Adipocyte (in vitro differentiated cells): Measurements from ENCODE around the gene TEX261.

Experiments
- DNase-seq: peaks from one replicate; pipeline ENCODE4 v3.0.0-alpha.2; 2015; ENCODE audit warnings: low read depth
- H3K27me3 ChIP-seq: replicated peaks from 2 replicates; pipeline ENCODE4 v1.7.0; 2013; ENCODE audit warnings: mild to moderate bottlenecking, low read length, moderate library complexity; ENCODE audit not compliant: control insufficient read depth, insufficient read depth
- H3K36me3 ChIP-seq: 2 replicates; pipeline ENCODE4 v1.7.0; 2013; ENCODE audit warnings: low read length, mild to moderate bottlenecking, moderate library complexity; ENCODE audit not compliant: control insufficient read depth, insufficient read depth, severe bottlenecking
- H3K4me1 ChIP-seq: 2 replicates; pipeline ENCODE4 v1.7.0; 2013; ENCODE audit warnings: mild to moderate bottlenecking, low read length, moderate library complexity; ENCODE audit not compliant: control insufficient read depth, insufficient read depth
- H3K4me3 ChIP-seq: 2 replicates; pipeline ENCODE4 v1.7.0; 2013; ENCODE audit warnings: mild to moderate bottlenecking, low read length, moderate library complexity
- H3K9ac ChIP-seq: 2 replicates; pipeline ENCODE4 v1.7.0; 2013; ENCODE audit warnings: mild to moderate bottlenecking, low read length, moderate library complexity
- H3K9me3 ChIP-seq: 2 replicates; pipeline ENCODE4 v1.7.0; 2013; ENCODE audit warnings: mild to moderate bottlenecking, low read length, moderate library complexity; ENCODE audit not compliant: control insufficient read depth

Gene TEX261

DNA sequence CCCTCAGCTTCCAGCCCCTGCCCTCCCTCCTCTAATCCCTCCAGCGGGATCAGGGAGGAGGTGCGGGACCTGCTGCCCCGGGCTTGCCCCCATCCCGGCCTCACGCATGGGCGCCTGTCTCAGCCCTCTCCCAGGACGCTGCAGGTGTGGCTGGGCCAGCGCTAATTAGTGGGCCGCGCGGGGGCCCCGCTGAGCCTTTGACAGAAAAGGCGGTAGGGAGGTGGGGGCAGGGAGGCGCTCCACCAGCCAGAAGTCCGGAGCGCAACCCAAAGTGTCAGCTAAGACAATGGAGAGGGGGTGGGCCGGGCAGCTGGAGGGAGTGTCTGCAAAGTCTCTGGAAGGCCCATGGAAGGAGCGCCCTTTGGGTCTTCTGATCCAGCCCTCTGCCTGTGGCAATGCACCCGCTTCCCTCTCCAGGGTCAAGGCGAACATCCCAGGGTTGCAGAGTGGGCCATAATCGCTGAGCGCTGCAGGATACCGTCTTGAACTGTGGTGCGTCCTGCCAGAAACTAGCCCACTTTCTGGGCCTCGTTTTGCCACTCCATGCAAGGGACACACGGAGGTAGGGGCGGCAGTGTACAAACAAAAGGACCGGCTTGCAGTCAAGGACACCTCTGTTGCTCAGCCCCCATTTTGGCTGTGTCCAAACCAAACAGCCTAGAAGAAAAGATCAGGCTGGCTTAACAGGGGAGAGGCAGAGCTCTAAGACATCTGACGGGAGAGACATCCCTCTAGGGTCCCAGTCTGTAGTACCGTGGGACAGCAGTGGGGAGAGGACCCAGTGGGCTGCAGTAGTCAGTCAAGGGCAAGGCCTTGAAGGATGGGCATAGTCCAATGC, 55.5 kb downstream of the TEX261 start:
- H3K4me3 ChIP-seq, result no peak overlapping the region

DNA sequence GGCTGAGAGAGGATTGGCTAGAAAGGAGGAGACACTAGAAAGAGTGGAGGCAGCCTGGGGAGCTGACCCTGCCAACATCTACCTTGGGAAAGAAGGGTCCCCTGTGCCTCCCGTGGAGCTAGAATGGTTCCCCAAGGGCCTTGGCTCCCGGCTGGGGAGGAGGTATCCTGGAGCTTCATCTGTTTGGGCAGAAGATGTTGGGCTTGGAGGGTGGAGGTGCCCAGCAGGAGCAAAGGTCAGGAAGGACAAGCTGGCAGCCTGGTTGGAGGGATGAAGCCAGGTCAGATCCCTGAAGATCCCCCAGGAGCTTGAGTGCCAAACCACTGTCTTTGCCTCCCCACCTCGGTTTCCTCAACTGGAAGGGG, 56.1 kb downstream of the TEX261 start:
- Histone ChIP-seq H3K9ac (no peak overlapping the region), H3K36me3 (no peaks in the 10 kb centered on the region), H3K9me3 (no peaks in the 10 kb centered on the region), H3K27me3 (peaks cover 18% of the 10 kb centered on the region), H3K4me3 (no peak overlapping the region), H3K4me1 (no peaks in the 10 kb centered on the region)
- DNase-seq, result no peak

More for the DNA sequence above, 55.5 kb downstream of the TEX261 start:
- peaks cover 17% of the 10 kb centered on the region for H3K27me3 ChIP-seq
- H3K9ac ChIP-seq, result no peak overlapping the region
- H3K36me3 ChIP-seq, result no peaks in the 10 kb centered on the region
- H3K9me3 ChIP-seq, result no peaks in the 10 kb centered on the region
- H3K4me1 ChIP-seq, result no peaks in the 10 kb centered on the region
- no peak for DNase-seq

DNA sequence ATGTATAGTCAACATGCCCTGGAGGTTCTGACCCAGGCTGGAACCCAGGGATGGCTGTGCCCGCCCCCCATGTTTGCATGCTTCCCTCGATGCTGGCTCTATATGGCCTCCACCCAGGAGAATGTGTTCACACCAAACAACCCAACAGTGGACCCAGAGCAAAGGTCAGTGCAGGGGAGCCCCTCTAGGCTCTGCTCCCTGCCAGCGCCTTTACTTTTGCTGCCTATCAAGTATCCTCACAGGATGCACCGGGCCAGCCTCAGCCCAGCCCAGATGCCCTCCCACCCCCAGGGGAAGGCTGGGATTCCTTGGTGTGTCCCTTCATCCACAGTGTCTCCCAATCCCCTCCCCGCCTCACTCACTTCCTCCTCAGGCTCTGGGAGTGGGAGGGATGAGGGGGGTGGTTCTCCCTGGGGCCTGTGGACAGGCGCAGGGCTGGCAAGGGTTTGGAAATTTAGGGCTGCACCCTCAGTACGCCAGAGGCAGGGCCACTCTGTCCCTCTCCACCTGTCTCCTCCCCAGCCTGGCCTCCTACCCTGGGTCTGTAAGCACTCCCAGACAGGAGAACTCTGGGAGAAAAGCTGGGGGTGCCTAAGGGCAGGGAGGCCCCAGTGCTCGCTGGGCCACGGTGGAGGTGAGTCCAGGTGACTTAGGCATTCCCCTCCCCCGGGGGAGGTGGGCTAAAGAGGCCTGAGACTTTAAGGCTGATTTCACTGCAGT, 56.6 kb downstream of the TEX261 start:
- H3K4me3 ChIP-seq, result no peak overlapping the region
- no peak overlapping the region for H3K9ac ChIP-seq
- H3K27me3 ChIP-seq, result peaks cover 18% of the 10 kb centered on the region
- no peaks in the 10 kb centered on the region for H3K36me3 ChIP-seq
- DNase-seq, result no peak
- H3K9me3 ChIP-seq, result no peaks in the 10 kb centered on the region
- no peaks in the 10 kb centered on the region for H3K4me1 ChIP-seq

DNA sequence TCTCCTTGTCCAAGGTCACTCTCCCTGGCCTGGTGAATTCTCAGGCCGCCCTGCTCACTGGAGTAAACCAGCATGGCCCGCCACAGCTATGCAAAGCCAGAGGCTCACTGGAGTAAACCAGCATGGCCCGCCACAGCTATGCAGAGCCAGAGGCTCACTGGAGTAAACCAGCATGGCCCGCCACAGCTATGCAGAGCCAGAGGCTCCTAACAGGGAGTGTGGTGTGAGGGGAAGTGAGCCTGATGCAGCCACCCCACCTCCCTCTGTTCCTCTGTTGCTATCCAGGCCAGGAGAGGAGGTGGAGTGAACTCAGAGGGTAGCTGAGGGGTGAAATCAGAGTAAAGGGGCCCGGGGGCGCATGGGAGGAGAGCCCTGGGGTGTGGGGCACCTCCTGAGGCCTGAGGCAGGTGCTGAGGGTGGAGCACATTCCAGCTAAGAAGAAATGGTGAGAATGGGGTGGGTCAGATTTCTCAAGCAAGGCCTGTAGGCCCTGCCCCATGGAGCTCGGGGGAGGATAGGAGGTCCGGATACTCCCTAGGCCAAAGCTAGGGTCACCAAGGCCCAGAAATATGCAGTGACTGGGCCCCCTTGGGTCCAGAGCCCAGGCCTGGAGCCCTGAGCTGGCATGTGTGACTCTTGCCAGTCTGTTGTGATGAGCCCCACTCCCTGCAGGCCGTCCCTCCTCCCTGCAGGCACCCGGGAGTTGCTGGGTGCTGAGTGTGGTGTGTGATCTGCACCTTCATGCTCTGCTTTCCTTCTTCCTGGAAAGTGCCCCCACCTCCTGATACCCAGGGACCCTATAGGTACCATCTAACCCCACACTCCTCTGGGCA, 57.5 kb downstream of the TEX261 start:
- DNase-seq, result no peak
- peaks cover 18% of the 10 kb centered on the region for H3K27me3 ChIP-seq
- H3K9ac ChIP-seq, result no peak overlapping the region
- H3K4me1 ChIP-seq, result no peaks in the 10 kb centered on the region
- H3K4me3 ChIP-seq, result no peak overlapping the region
- H3K9me3 ChIP-seq, result no peaks in the 10 kb centered on the region
- H3K36me3 ChIP-seq, result no peaks in the 10 kb centered on the region

DNA sequence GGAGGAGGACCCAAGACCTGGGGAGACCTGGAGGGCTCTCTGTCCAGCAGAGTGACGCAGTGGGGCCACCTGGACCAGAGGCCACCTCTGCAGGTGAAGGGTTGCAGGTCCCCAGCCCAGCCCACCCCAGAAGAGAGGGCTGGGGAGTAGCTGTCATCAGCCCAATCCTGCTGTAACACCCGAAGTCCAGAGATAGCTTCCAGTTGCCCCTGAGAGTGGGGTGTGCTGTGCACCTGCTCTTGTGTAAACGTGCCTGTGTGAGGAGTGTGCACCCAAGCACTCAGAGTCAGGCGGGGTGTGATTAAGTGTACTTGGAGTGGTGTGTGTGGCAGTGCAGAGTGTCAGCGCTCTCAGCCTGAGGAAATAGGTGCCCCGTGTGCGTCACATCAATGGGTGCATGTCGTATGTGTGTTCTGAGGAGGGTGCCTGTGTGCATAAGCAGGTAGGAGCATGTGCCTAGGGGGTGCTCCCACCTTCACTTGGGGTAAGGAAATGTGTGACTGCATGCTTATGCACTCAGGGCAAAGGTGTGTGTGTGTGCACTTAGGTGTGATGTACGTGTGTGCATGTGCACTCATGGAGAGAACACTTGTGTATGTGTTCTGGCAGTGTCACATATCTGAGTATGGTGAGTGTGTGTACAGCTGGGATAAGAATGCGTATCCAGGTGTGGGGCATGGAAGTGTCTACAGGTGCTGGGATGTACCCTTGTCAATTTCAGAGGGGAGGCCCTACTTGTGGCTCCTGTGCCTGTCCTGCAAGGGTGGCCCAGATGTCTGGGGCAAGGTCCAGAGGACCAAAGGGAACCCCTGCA, 58.3 kb downstream of the TEX261 start:
- no peak overlapping the region for H3K4me3 ChIP-seq
- no peaks in the 10 kb centered on the region for H3K9me3 ChIP-seq
- no peaks in the 10 kb centered on the region for H3K4me1 ChIP-seq
- H3K27me3 ChIP-seq, result peaks cover 18% of the 10 kb centered on the region
- H3K36me3 ChIP-seq, result no peaks in the 10 kb centered on the region
- DNase-seq, result no peak
- no peak overlapping the region for H3K9ac ChIP-seq
